ENCODE measurements around the gene ZP3.
"Not testable (repeated sequence)": the region's sequence is repeated elsewhere in the genome, so short reads cannot be mapped to it uniquely, and the experiment has no call there.

The ZP3 gene

GRCh38 chr7:76424413-76425111 lies at the start of gene ZP3:
Gene ZP3 (plus strand): TSS chr7:76424950. CDS start chr7:76424965, 15 bp downstream.
- DNase-seq: no peak

- DNase-seq: no peak
Observed at GRCh38 chr7:76375251-76375650, 49.5 kb upstream of the ZP3 start.

- no peak for DNase-seq
Observed at GRCh38 chr7:76377186-76377918, 47.4 kb upstream of the ZP3 start.

GRCh38 chr7:76380623-76380966 lies 44.2 kb upstream of the ZP3 start:
- no peak for DNase-seq

- DNase-seq: no peak
Observed at GRCh38 chr7:76381814-76382213, 42.9 kb upstream of the ZP3 start.

GRCh38 chr7:76383089-76383944 lies 41.4 kb upstream of the ZP3 start:
- no peak for DNase-seq

GRCh38 chr7:76386691-76387260 lies 38.0 kb upstream of the ZP3 start:
- no peak for DNase-seq

GRCh38 chr7:76387789-76388188 lies 37.0 kb upstream of the ZP3 start:
- DNase-seq: not testable (repeated sequence)

- no peak for DNase-seq
Observed at GRCh38 chr7:76390092-76390491, 34.7 kb upstream of the ZP3 start.

GRCh38 chr7:76392531-76393115 lies 32.1 kb upstream of the ZP3 start:
- no peak for DNase-seq

- peak; percentile 85 for DNase-seq
Observed at GRCh38 chr7:76393116-76394031, 31.4 kb upstream of the ZP3 start.

GRCh38 chr7:76394957-76395356 lies 29.8 kb upstream of the ZP3 start:
- DNase-seq: no peak

- DNase-seq: not testable (repeated sequence)
Observed at GRCh38 chr7:76395605-76395964, 29.2 kb upstream of the ZP3 start.

GRCh38 chr7:76395965-76396726 lies 28.6 kb upstream of the ZP3 start:
- no peak for DNase-seq

- DNase-seq: no peak
Observed at GRCh38 chr7:76396864-76397263, 27.9 kb upstream of the ZP3 start.

- DNase-seq: no peak
Observed at GRCh38 chr7:76397409-76398183, 27.2 kb upstream of the ZP3 start.

GRCh38 chr7:76400248-76400647 lies 24.5 kb upstream of the ZP3 start:
- DNase-seq: no peak

GRCh38 chr7:76403097-76403496 lies 21.7 kb upstream of the ZP3 start:
- DNase-seq: not testable (repeated sequence)

GRCh38 chr7:76403780-76404494 lies 20.8 kb upstream of the ZP3 start:
- DNase-seq: no peak

GRCh38 chr7:76405738-76406137 lies 19.0 kb upstream of the ZP3 start:
- DNase-seq: no peak

Measured in KG1 (cell line).